IPS-20b (cell line): ENCODE measurements around the gene SPDYE18.
"Not testable (repeated sequence)": the region's sequence is repeated elsewhere in the genome, so short reads cannot be mapped to it uniquely, and the experiment has no call there.

ENCODE experiments used
- H3K27ac ChIP-seq: one replicate; pipeline ENCODE4 v1.5.1; 2013; ENCODE audit warnings: low read length
- H3K27me3 ChIP-seq: 2 replicates; pipeline ENCODE4 v1.6.1; 2013; ENCODE audit warnings: mild to moderate bottlenecking, low read length, inconsistent platforms; ENCODE audit not compliant: insufficient read depth
- H3K36me3 ChIP-seq: 2 replicates; pipeline ENCODE4 v1.6.1; 2013; ENCODE audit warnings: low read depth, mild to moderate bottlenecking, inconsistent platforms, low read length, moderate library complexity; ENCODE audit not compliant: insufficient read depth
- H3K4me1 ChIP-seq: 2 replicates; pipeline ENCODE4 v1.6.1; 2013; ENCODE audit warnings: mild to moderate bottlenecking, control low read depth, inconsistent platforms, low read length, moderate library complexity; ENCODE audit not compliant: insufficient read depth
- H3K4me3 ChIP-seq: 2 replicates; pipeline ENCODE4 v1.5.1; 2013; ENCODE audit warnings: mild to moderate bottlenecking, low read length, inconsistent platforms
- H3K9ac ChIP-seq: 2 replicates; pipeline ENCODE4 v1.6.1; 2013; ENCODE audit warnings: low read depth, mild to moderate bottlenecking, inconsistent platforms, low read length, moderate library complexity
- H3K9me3 ChIP-seq: 2 replicates; pipeline ENCODE4 v1.6.1; 2013; ENCODE audit warnings: mild to moderate bottlenecking, low read depth, low read length, inconsistent platforms; ENCODE audit not compliant: insufficient read depth

The SPDYE18 gene

GRCh38 chr7:77003241-77003640 lies 59.1 kb downstream of the SPDYE18 start:
- H3K27ac ChIP-seq = not testable (repeated sequence)

GRCh38 chr7:77002678-77003233 lies 59.6 kb downstream of the SPDYE18 start:
- not testable (repeated sequence) for H3K27me3 ChIP-seq, H3K4me1 ChIP-seq, H3K36me3 ChIP-seq, H3K9me3 ChIP-seq, H3K4me3 ChIP-seq, H3K27ac ChIP-seq, H3K9ac ChIP-seq

More at GRCh38 chr7:77003241-77003640, 59.1 kb downstream of the SPDYE18 start:
- H3K27me3 ChIP-seq, H3K36me3 ChIP-seq, H3K4me3 ChIP-seq, H3K9me3 ChIP-seq, H3K9ac ChIP-seq, H3K4me1 ChIP-seq: not testable (repeated sequence)

- H3K27ac ChIP-seq, H3K4me1 ChIP-seq, H3K36me3 ChIP-seq: not testable (repeated sequence)
These were observed 60.3 kb downstream of the SPDYE18 start for GRCh38 chr7:77002104-77002503.

More at GRCh38 chr7:77002104-77002503, 60.3 kb downstream of the SPDYE18 start:
- not testable (repeated sequence) for H3K9ac ChIP-seq, H3K4me3 ChIP-seq, H3K27me3 ChIP-seq, H3K9me3 ChIP-seq
